ENCODE results near the gene SQOR. TPM values are rescaled to one million over a fixed set of nuclear protein-coding genes. Genes with fewer than 3 reads are reported as not detected.

Gene SQOR
- total RNA-seq, 1 experiment from 2014 or later: 76.1 TPM

- Mint-ChIP-seq H3K9me3 (ENCODE audit: low read depth, unreplicated experiment) (no peaks in the 10 kb centered on the region), H3K27me3 (ENCODE audit: unreplicated experiment) (no peaks in the 10 kb centered on the region), H3K4me1 (ENCODE audit: low read depth, unreplicated experiment) (peaks cover 22% of the 10 kb centered on the region), H3K27ac (ENCODE audit: unreplicated experiment) (peak overlapping the region; percentile 68), H3K36me3 (ENCODE audit: insufficient read depth, unreplicated experiment) (peaks cover 13% of the 10 kb centered on the region), H3K4me3 (ENCODE audit: low read depth, unreplicated experiment) (no peak overlapping the region)
- intact Hi-C loops (cut with micrococcal nuclease; ENCODE audit: unreplicated experiment): no loop called here
- CTCF ChIA-PET: interaction anchor here (0.6 to 1.6 kb wide), 6 partner anchors 12 to 176 kb away, joined by 3 to 7 read pairs (median 4); partner anchors contain the start of gene SQOR
- TF ChIP-seq CTCF (IDR thresholded peaks at IDR 0.05; ENCODE audit: unreplicated experiment): no peak
- peak; percentile 31 for DNase-seq
- no TSS peak for BruUV-seq (replicated peaks)
Measured at GRCh38 chr15:45660231-45660979, 25.6 kb downstream of the SQOR start.

- H3K27ac Mint-ChIP-seq (ENCODE audit: unreplicated experiment): no peak overlapping the region
- no TSS peak for BruUV-seq (replicated peaks)
- no peaks in the 10 kb centered on the region for H3K27me3 Mint-ChIP-seq (ENCODE audit: unreplicated experiment)
- peaks cover 13% of the 10 kb centered on the region for H3K36me3 Mint-ChIP-seq (ENCODE audit: insufficient read depth, unreplicated experiment)
- peaks cover 18% of the 10 kb centered on the region for H3K4me1 Mint-ChIP-seq (ENCODE audit: low read depth, unreplicated experiment)
- no peak for DNase-seq
- intact Hi-C loops (cut with micrococcal nuclease; ENCODE audit: unreplicated experiment): no loop called here
- no peak overlapping the region for H3K4me3 Mint-ChIP-seq (ENCODE audit: low read depth, unreplicated experiment)
- CTCF ChIA-PET: interaction anchor here (0.9 kb wide), 1 partner anchor 10 kb away, joined by 4 read pairs; no protein-coding TSS in a partner anchor
- no peak for TF ChIP-seq CTCF (IDR thresholded peaks at IDR 0.05; ENCODE audit: unreplicated experiment)
- H3K9me3 Mint-ChIP-seq (ENCODE audit: low read depth, unreplicated experiment): peaks cover 2% of the 10 kb centered on the region
Measured at GRCh38 chr15:45662375-45662774, 27.5 kb downstream of the SQOR start.

- no peaks in the 10 kb centered on the region for H3K27me3 Mint-ChIP-seq (ENCODE audit: unreplicated experiment)
- H3K27ac Mint-ChIP-seq (ENCODE audit: unreplicated experiment): no peak overlapping the region
- CTCF ChIA-PET: no interaction called here
- H3K4me1 Mint-ChIP-seq (ENCODE audit: low read depth, unreplicated experiment): peaks cover 8% of the 10 kb centered on the region
- no peak for TF ChIP-seq CTCF (IDR thresholded peaks at IDR 0.05; ENCODE audit: unreplicated experiment)
- no peak overlapping the region for H3K4me3 Mint-ChIP-seq (ENCODE audit: low read depth, unreplicated experiment)
- BruUV-seq (replicated peaks): no TSS peak
- no peak for DNase-seq
- peaks cover 2% of the 10 kb centered on the region for H3K9me3 Mint-ChIP-seq (ENCODE audit: low read depth, unreplicated experiment)
- peaks cover 13% of the 10 kb centered on the region for H3K36me3 Mint-ChIP-seq (ENCODE audit: insufficient read depth, unreplicated experiment)
- intact Hi-C loops (cut with micrococcal nuclease; ENCODE audit: unreplicated experiment): no loop called here
Measured at GRCh38 chr15:45664451-45664850, 29.6 kb downstream of the SQOR start.

GRCh38 chr15:45665261-45665660 lies 30.4 kb downstream of the SQOR start:
- H3K4me3 Mint-ChIP-seq (ENCODE audit: low read depth, unreplicated experiment): no peak overlapping the region
- H3K9me3 Mint-ChIP-seq (ENCODE audit: low read depth, unreplicated experiment): peaks cover 2% of the 10 kb centered on the region
- H3K27ac Mint-ChIP-seq (ENCODE audit: unreplicated experiment): no peak overlapping the region
- CTCF ChIA-PET: no interaction called here
- intact Hi-C loops (cut with micrococcal nuclease; ENCODE audit: unreplicated experiment): no loop called here
- BruUV-seq (replicated peaks): no TSS peak
- H3K36me3 Mint-ChIP-seq (ENCODE audit: insufficient read depth, unreplicated experiment): peaks cover 11% of the 10 kb centered on the region
- DNase-seq: no peak
- H3K27me3 Mint-ChIP-seq (ENCODE audit: unreplicated experiment): no peaks in the 10 kb centered on the region
- no peak for TF ChIP-seq CTCF (IDR thresholded peaks at IDR 0.05; ENCODE audit: unreplicated experiment)
- no peaks in the 10 kb centered on the region for H3K4me1 Mint-ChIP-seq (ENCODE audit: low read depth, unreplicated experiment)

Measured in Calu3 (cell line).